Heart left ventricle (tissue), 13 donors: ENCODE measurements around the gene HDAC7.

Source experiments
- POLR2A ChIP-seq, 2 donors: fragments of 450-650 bp; IDR thresholded peaks; one replicate each; pipeline ENCODE4 v1.6.1; 2017; ENCODE audit warnings: antibody characterized with exemption in 2 of 2, mild to moderate bottlenecking in 2 of 2, moderate library complexity in 2 of 2
- TF ChIP-seq, protein P1 (sequence below), 12 donors: fragments of 200-600 bp; sonication (generic) in 4 of 12; IDR thresholded peaks; one replicate each; pipeline versions ENCODE4 v1.5.0 to v1.8.0; 2018 to 2022; ENCODE audit warnings: antibody characterized with exemption in 12 of 12, mild to moderate bottlenecking in 5 of 12
- donor health status: ischemic (EF 13 %, LVEDD 7.1; RV severe dilation, severe dysfunction).
- donor health status: DM: no; HTN: yes; CAD: no.
- donor health status: DM: no; HTN: no; CAD: no.
- donor health status: ischemic (EF 25% LVEDD 6.9; RV normal size, moderate dysfunction).
- donor health status: ischemic (EF 25% LVEDD 5.7; RV mildly dilated, moderate dysfunction).
- donor health status: ischemic (EF 35%, LVEDD 5.7; RV mildly dilated, moderate dysfunction).
- donor health status: nonischemic (EF 11% LVEDD 7.7; RV severe dilation, severe dysfunction).
- donor health status: DM: yes; HTN: yes; CAD: no.
- donor health status: PGD.
- donor health status: ischemic (EF 29% LVEDD 5.4; RV normal size, mild dysfunction).
- donor health status: nonischemic (EF 23%, LVEDD 6.1; RV moderate dilation, normal function).

DNA sequence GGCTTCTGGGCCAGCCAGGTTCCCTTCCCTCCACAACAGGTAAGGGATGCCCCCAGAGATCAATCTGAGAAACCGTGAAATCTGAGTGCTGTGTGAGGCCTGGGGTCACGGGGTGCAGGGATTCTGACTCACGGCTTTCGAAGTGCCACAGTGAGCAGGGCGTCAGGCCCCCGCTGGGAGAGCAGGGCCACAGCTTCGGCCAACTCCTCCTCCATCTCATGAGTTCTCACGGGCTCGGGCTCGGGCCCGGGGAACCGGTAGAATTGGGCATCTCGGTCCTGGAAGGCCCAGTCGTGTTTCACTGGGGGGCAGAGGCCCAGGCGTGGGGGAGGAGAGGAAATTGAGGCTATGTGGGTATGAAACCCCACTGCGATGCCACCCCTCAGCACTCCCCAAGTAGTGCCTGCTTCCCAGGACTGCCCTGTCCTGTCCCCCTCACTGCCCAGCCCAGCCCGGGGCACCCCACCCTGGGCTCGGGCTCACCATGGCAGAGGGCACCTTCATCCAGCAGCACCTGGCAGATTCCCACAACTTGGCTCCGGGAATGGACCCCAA lies 68.7 kb downstream of the HDAC7 start:
- TF ChIP-seq, protein P1, sequence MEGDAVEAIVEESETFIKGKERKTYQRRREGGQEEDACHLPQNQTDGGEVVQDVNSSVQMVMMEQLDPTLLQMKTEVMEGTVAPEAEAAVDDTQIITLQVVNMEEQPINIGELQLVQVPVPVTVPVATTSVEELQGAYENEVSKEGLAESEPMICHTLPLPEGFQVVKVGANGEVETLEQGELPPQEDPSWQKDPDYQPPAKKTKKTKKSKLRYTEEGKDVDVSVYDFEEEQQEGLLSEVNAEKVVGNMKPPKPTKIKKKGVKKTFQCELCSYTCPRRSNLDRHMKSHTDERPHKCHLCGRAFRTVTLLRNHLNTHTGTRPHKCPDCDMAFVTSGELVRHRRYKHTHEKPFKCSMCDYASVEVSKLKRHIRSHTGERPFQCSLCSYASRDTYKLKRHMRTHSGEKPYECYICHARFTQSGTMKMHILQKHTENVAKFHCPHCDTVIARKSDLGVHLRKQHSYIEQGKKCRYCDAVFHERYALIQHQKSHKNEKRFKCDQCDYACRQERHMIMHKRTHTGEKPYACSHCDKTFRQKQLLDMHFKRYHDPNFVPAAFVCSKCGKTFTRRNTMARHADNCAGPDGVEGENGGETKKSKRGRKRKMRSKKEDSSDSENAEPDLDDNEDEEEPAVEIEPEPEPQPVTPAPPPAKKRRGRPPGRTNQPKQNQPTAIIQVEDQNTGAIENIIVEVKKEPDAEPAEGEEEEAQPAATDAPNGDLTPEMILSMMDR (IDR thresholded peaks at IDR 0.05), result no peak
- no peak for TF ChIP-seq POLR2A (IDR thresholded peaks at IDR 0.05)
